Activated CD8-positive, alpha-beta T cell treated with anti-CD3 and anti-CD28 coated beads, Interleukin-2, amount 10 ng/mL, durations not matched to agents 7 days and 5 days (primary cell): ENCODE measurements around the gene LRRC51. TPM values are rescaled to one million over a fixed set of nuclear protein-coding genes. Genes with fewer than 3 reads are reported as not detected.

Experiments
- ATAC-seq: fragments of 150-1000 bp; cut with Tn5 transposase; one replicate; pipeline ENCODE4 v1.10.0; 2021; ENCODE audit warnings: moderate library complexity
- CTCF ChIA-PET: fragments of 350-600 bp; sonication (Branson Sonifier 250); formaldehyde crosslinking; loops from one replicate; lab custom pipeline; 2021; ENCODE audit warnings: antibody characterized with exemption; lab: Charles Lee
- POLR2A ChIA-PET: fragments of 350-600 bp; sonication (Branson Sonifier 250); formaldehyde crosslinking; loops from one replicate; lab custom pipeline; 2021; ENCODE audit warnings: antibody characterized with exemption; lab: Charles Lee
- DNase-seq: peaks from one replicate; pipeline ENCODE4 v3.0.0-alpha.2; 2020
- H3K27ac Mint-ChIP-seq: one replicate; pipeline ENCODE4 v1.8.0; 2021; ENCODE audit warnings: mild to moderate bottlenecking, mixed read lengths
- H3K27me3 Mint-ChIP-seq: one replicate; pipeline ENCODE4 v1.8.0; 2021; ENCODE audit warnings: low read depth, mixed read lengths
- H3K36me3 Mint-ChIP-seq: one replicate; pipeline ENCODE4 v1.8.0; 2021; ENCODE audit warnings: low read depth, mixed read lengths
- H3K4me1 Mint-ChIP-seq: one replicate; pipeline ENCODE4 v1.8.0; 2021; ENCODE audit warnings: low read depth, mixed read lengths
- H3K4me3 Mint-ChIP-seq: one replicate; pipeline ENCODE4 v1.8.0; 2021; ENCODE audit warnings: mild to moderate bottlenecking, mixed read lengths
- H3K9me3 Mint-ChIP-seq: one replicate; pipeline ENCODE4 v1.8.0; 2022; ENCODE audit warnings: mixed read lengths; ENCODE audit not compliant: insufficient read depth
- total RNA-seq, 2 experiments: library from RNA; stranded (reverse); gene quantifications; one replicate each; pipeline ENCODE4 v1.2.3, GENCODE V29; 2021

The LRRC51 gene
- total RNA-seq, 2 experiments from 2014 or later: 6.9 to 7.0 TPM

GRCh38 chr11:72105888-72106287 lies 25.2 kb downstream of the LRRC51 start, which contains the start of gene TOMT:
TSS of gene TOMT (plus strand) at chr11:72105924. CDS start at chr11:72105952, 28 bp downstream.
- H3K27ac Mint-ChIP-seq: no peak within 1 kb of the TSS
- POLR2A ChIA-PET: interaction anchor here (0.7 to 1.4 kb wide), 2 partner anchors 11 to 1027 kb away, joined by 3 read pairs; no protein-coding TSS in a partner anchor
- no peak for DNase-seq

GRCh38 chr11:72111300-72112142 lies 30.9 kb downstream of the LRRC51 start:
- ATAC-seq (no peak), DNase-seq (no peak)
- Mint-ChIP-seq H3K27me3 (no peaks in the 10 kb centered on the region), H3K36me3 (peaks cover 8% of the 10 kb centered on the region), H3K4me3 (peak overlapping the region; percentile 95), H3K4me1 (peaks cover 20% of the 10 kb centered on the region), H3K9me3 (no peaks in the 10 kb centered on the region), H3K27ac (peak overlapping the region; percentile 100)
- POLR2A ChIA-PET: interaction anchor here (0.9 to 3.6 kb wide), 10 partner anchors 10 to 319 kb away, joined by 3 to 45 read pairs (median 4); partner anchors contain the start of genes LAMTOR1, RNF121 and XNDC1N
- CTCF ChIA-PET: interaction anchor here (1.1 to 3.7 kb wide), 7 partner anchors 9 to 323 kb away, joined by 3 to 25 read pairs (median 4); partner anchors contain the start of gene CLPB

More at GRCh38 chr11:72105888-72106287, 25.2 kb downstream of the LRRC51 start, which contains the start of gene TOMT:
- CTCF ChIA-PET: interaction anchor here (0.8 to 1.8 kb wide), 3 partner anchors 14 to 81 kb away, joined by 4 read pairs; no protein-coding TSS in a partner anchor
- no peak for ATAC-seq
- Mint-ChIP-seq H3K9me3 (no peaks in the 10 kb centered on the region), H3K4me1 (peaks cover 30% of the 10 kb centered on the region), H3K27me3 (no peaks in the 10 kb centered on the region), H3K4me3 (no peak within 1 kb of the TSS), H3K36me3 (peaks cover 23% of the 10 kb centered on the region)

GRCh38 chr11:72112143-72112977 lies 31.7 kb downstream of the LRRC51 start, which contains the start of gene ANAPC15:
TSS of gene ANAPC15 (minus strand) at chr11:72112695. CDS start at chr11:72111276, 1,419 bp downstream.
- POLR2A ChIA-PET: interaction anchor here (0.6 to 3.6 kb wide), 17 partner anchors 11 to 1895 kb away, joined by 3 to 45 read pairs (median 4); partner anchors contain the start of genes INPPL1, LAMTOR1, RNF121 and XNDC1N

GRCh38 chr11:72112978-72113808 lies 32.5 kb downstream of the LRRC51 start:
- ChIA-PET CTCF (interaction anchor here (1.1 to 3.7 kb wide), 6 partner anchors 11 to 321 kb away, joined by 3 to 25 read pairs (median 6); partner anchors contain the start of gene CLPB), POLR2A (interaction anchor here (0.6 to 3.6 kb wide), 16 partner anchors 11 to 1894 kb away, joined by 3 to 45 read pairs (median 4); partner anchors contain the start of genes INPPL1, LAMTOR1, RNF121 and XNDC1N)
- H3K4me1 Mint-ChIP-seq: peaks cover 20% of the 10 kb centered on the region
- no peaks in the 10 kb centered on the region for H3K27me3 Mint-ChIP-seq
- H3K27ac Mint-ChIP-seq: peak overlapping the region; percentile 100
- H3K36me3 Mint-ChIP-seq: peaks cover 8% of the 10 kb centered on the region
- peak overlapping the region; percentile 95 for H3K4me3 Mint-ChIP-seq
- ATAC-seq: no peak
- no peaks in the 10 kb centered on the region for H3K9me3 Mint-ChIP-seq
- no peak for DNase-seq

More at GRCh38 chr11:72112143-72112977, 31.7 kb downstream of the LRRC51 start, which contains the start of gene ANAPC15:
- Mint-ChIP-seq H3K9me3 (no peaks in the 10 kb centered on the region), H3K27me3 (no peaks in the 10 kb centered on the region), H3K27ac (peak within 1 kb of the TSS; percentile 100), H3K4me3 (peak within 1 kb of the TSS; percentile 95), H3K4me1 (peaks cover 20% of the 10 kb centered on the region), H3K36me3 (peaks cover 8% of the 10 kb centered on the region)
- ATAC-seq: peak; percentile 93
- DNase-seq: peak; percentile 100
- CTCF ChIA-PET: interaction anchor here (1.1 to 3.7 kb wide), 6 partner anchors 10 to 322 kb away, joined by 3 to 25 read pairs (median 6); partner anchors contain the start of gene CLPB

GRCh38 chr11:72114570-72114969 lies 33.9 kb downstream of the LRRC51 start:
- no peak for DNase-seq
- Mint-ChIP-seq H3K4me1 (peaks cover 26% of the 10 kb centered on the region), H3K9me3 (no peaks in the 10 kb centered on the region), H3K4me3 (no peak overlapping the region), H3K27me3 (no peaks in the 10 kb centered on the region), H3K36me3 (peaks cover 8% of the 10 kb centered on the region), H3K27ac (no peak overlapping the region)
- ATAC-seq: no peak
- ChIA-PET CTCF (interaction anchor here (2.7 kb wide), 1 partner anchor 29 kb away, joined by 9 read pairs; no protein-coding TSS in a partner anchor), POLR2A (no interaction called here)

GRCh38 chr11:72116019-72116755 lies 35.5 kb downstream of the LRRC51 start:
- ATAC-seq (no peak), DNase-seq (no peak)
- Mint-ChIP-seq H3K27ac (no peak overlapping the region), H3K4me3 (no peak overlapping the region), H3K27me3 (no peaks in the 10 kb centered on the region), H3K9me3 (no peaks in the 10 kb centered on the region), H3K36me3 (peaks cover 2% of the 10 kb centered on the region), H3K4me1 (peaks cover 22% of the 10 kb centered on the region)
- ChIA-PET CTCF (interaction anchor here (1.0 to 2.7 kb wide), 2 partner anchors 9 to 28 kb away, joined by 3 to 9 read pairs; no protein-coding TSS in a partner anchor), POLR2A (no interaction called here)

GRCh38 chr11:72119198-72119597 lies 38.5 kb downstream of the LRRC51 start:
- no peak for ATAC-seq

GRCh38 chr11:72120930-72121329 lies 40.3 kb downstream of the LRRC51 start:
- ATAC-seq: no peak
- ChIA-PET CTCF (interaction anchor here (0.7 kb wide), 1 partner anchor 22 kb away, joined by 3 read pairs; no protein-coding TSS in a partner anchor), POLR2A (no interaction called here)
- Mint-ChIP-seq H3K36me3 (no peaks in the 10 kb centered on the region), H3K27ac (no peak overlapping the region), H3K9me3 (no peaks in the 10 kb centered on the region), H3K4me3 (no peak overlapping the region), H3K4me1 (peaks cover 6% of the 10 kb centered on the region), H3K27me3 (no peaks in the 10 kb centered on the region)
- DNase-seq: no peak

More at GRCh38 chr11:72119198-72119597, 38.5 kb downstream of the LRRC51 start:
- no peaks in the 10 kb centered on the region for H3K36me3 Mint-ChIP-seq
- no peak overlapping the region for H3K4me3 Mint-ChIP-seq
- no peak for DNase-seq
- ChIA-PET CTCF (interaction anchor here (2.2 kb wide), 1 partner anchor 25 kb away, joined by 7 read pairs; no protein-coding TSS in a partner anchor), POLR2A (interaction anchor here (0.7 kb wide), 1 partner anchor 19 kb away, joined by 4 read pairs; no protein-coding TSS in a partner anchor)
- H3K9me3 Mint-ChIP-seq: no peaks in the 10 kb centered on the region
- H3K27ac Mint-ChIP-seq: no peak overlapping the region
- H3K27me3 Mint-ChIP-seq: no peaks in the 10 kb centered on the region
- H3K4me1 Mint-ChIP-seq: peaks cover 6% of the 10 kb centered on the region

- ATAC-seq: no peak
- Mint-ChIP-seq H3K36me3 (no peaks in the 10 kb centered on the region), H3K4me3 (no peak overlapping the region), H3K4me1 (peaks cover 6% of the 10 kb centered on the region), H3K27me3 (peaks cover 2% of the 10 kb centered on the region), H3K9me3 (peaks cover under 1% of the 10 kb centered on the region), H3K27ac (no peak overlapping the region)
- ChIA-PET CTCF (no interaction called here), POLR2A (no interaction called here)
- DNase-seq: no peak
Observed at GRCh38 chr11:72122607-72123006, 42.0 kb downstream of the LRRC51 start.
